HCT116 (cell line): ENCODE results near the gene EMB. TPM values are rescaled to one million over a fixed set of nuclear protein-coding genes. Genes with fewer than 3 reads are reported as not detected.
"Not testable (repeated sequence)": the region's sequence is repeated elsewhere in the genome, so short reads cannot be mapped to it uniquely, and the experiment has no call there.

Experiments used
- ATAC-seq: fragments of 200-7000 bp; cut with Tn5 transposase; 2 replicates; pipeline ENCODE4 v1.9.1; 2020; ENCODE audit warnings: mild to moderate bottlenecking, moderate library complexity
- BruUV-seq: library from RNA; stranded (reverse); fragments of 400-500 nt; replicated peaks from 2 replicates; lab custom pipeline; 2021; lab: Mats Ljungman, UMichigan
- CTCF ChIA-PET: fragments of 300-600 bp; sonication (Branson Sonifier 250); formaldehyde crosslinking; loops from one replicate; lab custom pipeline; 2021; ENCODE audit warnings: antibody characterized with exemption; lab: Charles Lee
- POLR2A ChIA-PET: fragments of 300-600, 350-600 bp; sonication (Branson Sonifier 250); formaldehyde crosslinking; loops from one replicate; lab custom pipeline; 2021; ENCODE audit warnings: antibody characterized with exemption; lab: Charles Lee
- RAD21 ChIA-PET, 2 experiments: fragments of 300-600 bp; sonication (Branson Sonifier 250); formaldehyde crosslinking; loops; one replicate each; lab custom pipeline; 2023; ENCODE audit warnings: low total read pairs in 2 of 2; ENCODE audit not compliant: uncharacterized antibody in 2 of 2, unreplicated experiment in 2 of 2, low non-redundant PET in 1 of 2; lab: Charles Lee
- DNase-seq: peaks from one replicate; pipeline ENCODE4 v3.0.0-alpha.2; 2010; ENCODE audit warnings: low read depth, low spot score
- H2AFZ ChIP-seq: fragments of 200-600 bp; shearing (Covaris generic), sonication (generic); 2 replicates; pipeline ENCODE4 v1.6.1; 2017; ENCODE audit warnings: low read depth, mixed run types, mixed read lengths, antibody characterized with exemption, low read length; ENCODE audit not compliant: poor library complexity, severe bottlenecking
- H3K27ac ChIP-seq: 2 replicates; pipeline ENCODE4 v1.5.1; 2012; ENCODE audit warnings: low read depth, low read length
- H3K27me3 ChIP-seq: fragments of 200-600 bp; sonication (generic); 2 replicates; pipeline ENCODE4 v1.6.1; 2016; ENCODE audit warnings: mixed run types, low read length, mixed read lengths; ENCODE audit not compliant: insufficient read depth
- H3K36me3 ChIP-seq, 2 experiments: fragments of 200-500 bp in 1 of 2; fragments of 200-600 bp in 1 of 2; sonication (Bioruptor generic) in 1 of 2; sonication (generic) in 1 of 2; 2 replicates each; pipeline versions ENCODE4 v1.5.1 to v1.6.1; 2014 to 2016; ENCODE audit warnings: low read length in 2 of 2, inconsistent platforms in 1 of 2, mixed read lengths in 1 of 2, mixed run types in 1 of 2; ENCODE audit not compliant: insufficient read depth in 2 of 2, control insufficient read depth in 1 of 2
- H3K4me1 ChIP-seq, 2 experiments: fragments of 200-600 bp in 1 of 2; sonication (generic) in 1 of 2; 2 replicates each; pipeline versions ENCODE4 v1.5.1 to v1.6.1; 2012 to 2017; ENCODE audit warnings: low read length in 2 of 2, inconsistent platforms in 1 of 2, mild to moderate bottlenecking in 1 of 2, mixed read lengths in 1 of 2, mixed run types in 1 of 2, moderate library complexity in 1 of 2; ENCODE audit not compliant: insufficient read depth in 2 of 2, control insufficient read depth in 1 of 2
- H3K4me2 ChIP-seq: fragments of 200-600 bp; sonication (generic); 2 replicates; pipeline ENCODE4 v1.6.1; 2017; ENCODE audit warnings: mixed run types, low read length, mixed read lengths
- H3K4me3 ChIP-seq, 2 experiments: fragments of 200-600 bp in 1 of 2; sonication (generic) in 1 of 2; replicated peaks in 1 of 2; 2 replicates each; pipeline ENCODE4 v1.5.1; 2011 to 2016; ENCODE audit warnings: low read length in 2 of 2, control low read depth in 1 of 2, low read depth in 1 of 2, mild to moderate bottlenecking in 1 of 2, mixed read lengths in 1 of 2, mixed run types in 1 of 2
- H3K79me2 ChIP-seq: fragments of 200-600 bp; sonication (generic); 2 replicates; pipeline ENCODE4 v1.6.1; 2017; ENCODE audit warnings: mild to moderate bottlenecking, mixed run types, low read length, moderate library complexity, mixed read lengths; ENCODE audit not compliant: insufficient read depth
- H3K9ac ChIP-seq: fragments of 200-600 bp; sonication (generic); 2 replicates; pipeline ENCODE4 v1.6.1; 2016; ENCODE audit warnings: low read length, mixed read lengths
- H3K9me2 ChIP-seq: fragments of 200-600 bp; sonication (generic), shearing (Covaris generic); 2 replicates; pipeline ENCODE4 v1.6.1; 2017; ENCODE audit warnings: mixed run types, mild to moderate bottlenecking, moderate library complexity; ENCODE audit not compliant: insufficient read depth
- H3K9me3 ChIP-seq, 2 experiments: fragments of 200-500 bp in 1 of 2; fragments of 200-600 bp in 1 of 2; sonication (Bioruptor generic) in 1 of 2; sonication (generic) in 1 of 2; 2 replicates each; pipeline ENCODE4 v1.6.1; 2014 to 2017; ENCODE audit warnings: low read length in 2 of 2, mixed read lengths in 2 of 2, inconsistent platforms in 1 of 2, low read depth in 1 of 2, mild to moderate bottlenecking in 1 of 2, mixed run types in 1 of 2, moderate library complexity in 1 of 2; ENCODE audit not compliant: control insufficient read depth in 1 of 2, insufficient read depth in 1 of 2
- H4K20me1 ChIP-seq: fragments of 200-600 bp; sonication (generic), shearing (Covaris generic); 2 replicates; pipeline ENCODE4 v1.6.1; 2017; ENCODE audit warnings: mixed run types, mild to moderate bottlenecking, moderate library complexity; ENCODE audit not compliant: insufficient read depth
- EZH2phosphoT487 ChIP-seq: fragments of 200-600 bp; IDR thresholded peaks from 2 replicates; pipeline ENCODE4 v1.6.1; 2018; ENCODE audit warnings: antibody characterized with exemption, borderline replicate concordance
- SP1 ChIP-seq: IDR thresholded peaks from 2 replicates; pipeline ENCODE4 v1.6.1; 2012; ENCODE audit warnings: low read depth
- SRF ChIP-seq: IDR thresholded peaks from 2 replicates; pipeline ENCODE4 v1.6.1; 2012; ENCODE audit warnings: low read depth
- ZFX ChIP-seq: fragments of 450-650 bp; IDR thresholded peaks from 2 replicates; pipeline ENCODE4 v1.6.1; 2017
- ZNF274 ChIP-seq: fragments of 200-500 bp; sonication (Bioruptor generic); IDR thresholded peaks from 2 replicates; pipeline ENCODE4 v1.6.1; 2014; ENCODE audit warnings: mild to moderate bottlenecking, low read depth, low read length, inconsistent platforms
- intact Hi-C: fragments of 100-400 bp; cut with micrococcal nuclease; formaldehyde crosslinking; loops from 2 replicates; pipeline ENCODE4 v1.10.0; 2022
- total RNA-seq: library from RNA; stranded (reverse); gene quantifications from one replicate; pipeline ENCODE4 v1.2.1, GENCODE V29; 2021; ENCODE audit not compliant: unreplicated experiment
- TF ChIP-seq, protein P1 (sequence below), 3 experiments: fragments of 200-600 bp in 1 of 3; sonication (generic) in 1 of 3; IDR thresholded peaks in 2 of 3; conservative IDR thresholded peaks in 1 of 3; 2 replicates each; pipeline ENCODE4 v1.5.1; 2012 to 2017; ENCODE audit warnings: low read depth in 2 of 3, low read length in 2 of 3, antibody characterized with exemption in 1 of 3, borderline replicate concordance in 1 of 3, control low read depth in 1 of 3, mild to moderate bottlenecking in 1 of 3, mixed read lengths in 1 of 3, mixed run types in 1 of 3, moderate library complexity in 1 of 3; ENCODE audit not compliant: insufficient read depth in 1 of 3

Gene EMB
- total RNA-seq, 1 experiment from 2014 or later: 15.2 TPM

DNA sequence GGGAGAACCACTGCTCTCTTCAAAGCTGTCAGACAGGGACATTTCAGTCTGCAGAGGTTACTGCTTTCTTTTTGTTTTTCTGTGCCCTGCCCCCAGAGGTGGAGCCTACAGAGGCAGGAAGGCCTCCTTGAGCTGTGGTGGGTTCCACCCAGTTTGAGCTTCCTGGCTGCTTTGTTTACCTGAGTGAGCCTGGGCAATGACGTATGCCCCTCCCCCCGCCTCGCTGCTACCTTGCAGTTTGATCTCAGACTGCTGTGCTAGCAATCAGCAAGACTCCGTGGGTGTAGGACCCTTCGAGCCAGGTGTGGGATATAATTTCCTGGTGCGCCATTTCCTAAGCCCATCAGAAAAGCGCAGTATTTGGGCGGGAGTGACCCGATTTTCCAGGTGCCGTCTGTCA is 48.4 kb upstream of the EMB start:
- H3K4me2 ChIP-seq, H3K4me1 ChIP-seq, H3K27ac ChIP-seq, DNase-seq, H3K9ac ChIP-seq, H3K27me3 ChIP-seq, H2AFZ ChIP-seq, intact Hi-C loops, H4K20me1 ChIP-seq, POLR2A ChIA-PET, RAD21 ChIA-PET, BruUV-seq, H3K79me2 ChIP-seq, ATAC-seq, H3K9me3 ChIP-seq, H3K4me3 ChIP-seq, H3K36me3 ChIP-seq, CTCF ChIA-PET, H3K9me2 ChIP-seq: not testable (repeated sequence)

GRCh38 chr5:50478790-50479189 is 37.7 kb upstream of the EMB start:
- H3K27me3 ChIP-seq, CTCF ChIA-PET, H3K9ac ChIP-seq, BruUV-seq, ATAC-seq, H3K4me1 ChIP-seq, H3K4me3 ChIP-seq, H3K9me3 ChIP-seq, H3K27ac ChIP-seq, H2AFZ ChIP-seq, H3K9me2 ChIP-seq, intact Hi-C loops, RAD21 ChIA-PET, H3K79me2 ChIP-seq, H3K36me3 ChIP-seq, H4K20me1 ChIP-seq, H3K4me2 ChIP-seq, POLR2A ChIA-PET, DNase-seq: not testable (repeated sequence)

DNA sequence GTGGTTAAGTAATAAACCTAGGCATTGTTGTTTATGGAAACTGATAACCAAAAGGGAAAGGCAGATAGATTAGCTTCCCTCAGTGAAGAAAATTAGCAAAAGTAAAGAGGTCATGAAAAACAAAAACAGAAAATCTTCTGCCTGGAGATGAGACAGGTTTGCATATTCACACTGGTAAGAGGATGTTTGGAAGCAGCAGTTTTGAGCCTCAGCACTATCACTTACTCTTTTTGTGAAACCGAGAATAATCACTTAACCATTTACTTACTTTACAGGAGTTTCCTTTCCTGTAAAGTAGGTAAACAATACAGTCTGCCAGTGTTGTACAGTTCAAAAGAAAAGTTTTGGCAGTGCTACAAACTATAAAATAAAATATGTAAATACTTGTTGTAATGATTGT is 35.5 kb upstream of the EMB start:
- Histone ChIP-seq H3K4me2 (no peak overlapping the region), H4K20me1 (no peaks in the 10 kb centered on the region), H3K36me3 (no peaks in the 10 kb centered on the region), H3K27me3 (no peaks in the 10 kb centered on the region), H3K4me3 (no peak overlapping the region), H3K79me2 (no peaks in the 10 kb centered on the region), H3K4me1 (no peaks in the 10 kb centered on the region), H2AFZ (no peak overlapping the region), H3K9me2 (no peaks in the 10 kb centered on the region), H3K27ac (no peak overlapping the region), H3K9ac (no peak overlapping the region), H3K9me3 (no peaks in the 10 kb centered on the region)
- no peak for DNase-seq
- ChIA-PET POLR2A (no interaction called here), RAD21 (no interaction called here), CTCF (no interaction called here)
- intact Hi-C loops: no loop called here
- TF ChIP-seq SP1 (no peak), SRF (no peak), ZFX (no peak), EZH2phosphoT487 (no peak), ZNF274 (no peak)
- TF ChIP-seq, protein P1, sequence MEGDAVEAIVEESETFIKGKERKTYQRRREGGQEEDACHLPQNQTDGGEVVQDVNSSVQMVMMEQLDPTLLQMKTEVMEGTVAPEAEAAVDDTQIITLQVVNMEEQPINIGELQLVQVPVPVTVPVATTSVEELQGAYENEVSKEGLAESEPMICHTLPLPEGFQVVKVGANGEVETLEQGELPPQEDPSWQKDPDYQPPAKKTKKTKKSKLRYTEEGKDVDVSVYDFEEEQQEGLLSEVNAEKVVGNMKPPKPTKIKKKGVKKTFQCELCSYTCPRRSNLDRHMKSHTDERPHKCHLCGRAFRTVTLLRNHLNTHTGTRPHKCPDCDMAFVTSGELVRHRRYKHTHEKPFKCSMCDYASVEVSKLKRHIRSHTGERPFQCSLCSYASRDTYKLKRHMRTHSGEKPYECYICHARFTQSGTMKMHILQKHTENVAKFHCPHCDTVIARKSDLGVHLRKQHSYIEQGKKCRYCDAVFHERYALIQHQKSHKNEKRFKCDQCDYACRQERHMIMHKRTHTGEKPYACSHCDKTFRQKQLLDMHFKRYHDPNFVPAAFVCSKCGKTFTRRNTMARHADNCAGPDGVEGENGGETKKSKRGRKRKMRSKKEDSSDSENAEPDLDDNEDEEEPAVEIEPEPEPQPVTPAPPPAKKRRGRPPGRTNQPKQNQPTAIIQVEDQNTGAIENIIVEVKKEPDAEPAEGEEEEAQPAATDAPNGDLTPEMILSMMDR (IDR thresholded peaks at IDR 0.05 in 2 of 3, conservative IDR thresholded peaks at IDR 0.05 in 1 of 3; ENCODE audit: borderline replicate concordance in 1 of 3, insufficient read depth in 1 of 3, low read depth in 2 of 3, low read length in 2 of 3): no peak
- BruUV-seq: no TSS peak
- ATAC-seq: no peak

GRCh38 chr5:50465015-50465414 is 23.9 kb upstream of the EMB start:
- H3K36me3 ChIP-seq, CTCF ChIA-PET, BruUV-seq, POLR2A ChIA-PET, intact Hi-C loops, H4K20me1 ChIP-seq, H3K9me3 ChIP-seq, H3K79me2 ChIP-seq, RAD21 ChIA-PET, DNase-seq, H3K27ac ChIP-seq, H3K4me1 ChIP-seq, H3K9me2 ChIP-seq, H3K4me3 ChIP-seq, H2AFZ ChIP-seq, H3K27me3 ChIP-seq, H3K4me2 ChIP-seq, H3K9ac ChIP-seq, ATAC-seq: not testable (repeated sequence)
